ENCODE results near the gene ADRM1. TPM values are rescaled to one million over a fixed set of nuclear protein-coding genes. Genes with fewer than 3 reads are reported as not detected.
A peak's percentile ranks its signal among the peaks of the same experiment; 100 is the strongest.

The ADRM1 gene
- total RNA-seq, 2 experiments from 2014 or later: 92.8 to 103 TPM

DNA sequence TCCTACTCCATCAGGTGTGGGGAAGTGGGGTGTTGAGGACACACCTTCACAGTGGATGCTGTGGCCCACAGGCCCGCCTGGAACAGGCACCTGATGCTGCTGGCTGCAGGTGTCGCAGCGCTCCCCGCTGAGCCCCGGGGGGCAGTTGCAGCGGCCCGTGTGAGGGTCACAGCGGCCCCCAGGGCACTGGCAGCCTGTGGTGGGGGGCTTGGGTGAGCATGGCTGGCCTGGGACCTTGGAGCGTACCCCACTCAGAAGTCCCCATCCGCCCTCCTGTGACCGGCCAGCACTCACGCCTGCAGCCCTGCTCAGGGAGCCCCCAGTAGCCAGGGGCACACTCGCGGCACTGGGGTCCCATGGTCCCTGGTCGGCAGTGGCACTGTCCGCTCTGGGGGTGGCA, 19.2 kb downstream of the ADRM1 start:
- DNase-seq (no peak), ATAC-seq (peak; percentile 6)
- intact Hi-C loops (cut with DNase I, micrococcal nuclease): no loop called here
- no peaks in the 10 kb centered on the region for H3K9me3 Mint-ChIP-seq (ENCODE audit: low read depth)
- no peaks in the 10 kb centered on the region for H3K27me3 Mint-ChIP-seq
- no peaks in the 10 kb centered on the region for H3K36me3 Mint-ChIP-seq (ENCODE audit: low read depth)
- ChIA-PET POLR2A (no interaction called here), CTCF (no interaction called here)
- no peak overlapping the region for H3K4me3 Mint-ChIP-seq
- H3K27ac Mint-ChIP-seq: no peak overlapping the region
- no peaks in the 10 kb centered on the region for H3K4me1 Mint-ChIP-seq

- Mint-ChIP-seq H3K9me3 (ENCODE audit: low read depth) (no peaks in the 10 kb centered on the region), H3K4me1 (no peaks in the 10 kb centered on the region), H3K27me3 (no peaks in the 10 kb centered on the region), H3K27ac (no peak overlapping the region), H3K4me3 (no peak overlapping the region), H3K36me3 (ENCODE audit: low read depth) (no peaks in the 10 kb centered on the region)
- ATAC-seq (no peak), DNase-seq (no peak)
- POLR2A ChIA-PET: no interaction called here
- intact Hi-C loops (cut with DNase I, micrococcal nuclease): no loop called here
- CTCF ChIA-PET: no interaction called here
Observed at GRCh38 chr20:62322492-62323041, 19.8 kb downstream of the ADRM1 start.

DNA sequence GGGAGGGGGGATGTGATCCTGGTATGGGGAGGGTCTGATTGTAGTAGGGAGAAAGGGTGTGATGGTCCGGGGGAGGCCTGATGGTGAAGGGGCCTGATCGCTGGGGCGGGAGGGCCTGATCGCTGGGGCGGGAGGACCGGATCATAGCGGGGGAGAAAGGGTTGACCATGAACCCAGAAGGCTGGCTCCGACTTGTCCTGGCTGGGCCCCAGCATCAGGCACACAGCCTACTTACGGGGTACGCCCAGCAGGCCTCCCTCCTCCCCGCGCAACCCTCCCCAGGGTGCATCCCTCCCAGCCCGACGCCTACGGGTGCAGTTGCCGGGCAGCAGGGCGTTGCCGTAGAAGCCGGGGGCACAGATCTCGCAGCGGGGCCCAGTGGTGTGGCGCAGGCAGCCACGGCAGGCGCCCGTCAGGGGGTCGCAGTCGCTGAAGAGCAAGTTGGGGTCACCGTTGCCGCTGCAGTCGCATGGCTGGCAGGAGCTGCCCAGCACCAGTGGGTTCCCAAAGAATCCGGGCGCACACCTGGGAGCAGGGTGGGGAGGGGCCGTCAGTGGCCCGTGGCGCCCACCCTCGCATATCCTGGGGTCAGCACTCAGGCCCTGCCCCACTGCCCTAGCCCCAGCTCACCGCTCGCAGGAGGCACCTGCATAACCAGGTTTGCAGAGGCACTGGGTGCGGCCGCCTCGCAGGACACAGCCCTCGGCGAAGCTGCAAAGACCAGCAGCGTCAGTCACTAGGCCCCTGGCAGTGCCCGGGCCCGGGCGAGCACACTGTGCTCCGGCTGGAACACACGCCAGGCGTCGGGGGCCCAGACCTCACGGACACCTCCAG, 20.6 kb downstream of the ADRM1 start:
- H3K4me1 Mint-ChIP-seq: no peaks in the 10 kb centered on the region
- DNase-seq (no peak), ATAC-seq (no peak)
- no peaks in the 10 kb centered on the region for H3K9me3 Mint-ChIP-seq (ENCODE audit: low read depth)
- H3K27ac Mint-ChIP-seq: no peak overlapping the region
- intact Hi-C loops (cut with DNase I, micrococcal nuclease): no loop called here
- H3K27me3 Mint-ChIP-seq: no peaks in the 10 kb centered on the region
- no peaks in the 10 kb centered on the region for H3K36me3 Mint-ChIP-seq (ENCODE audit: low read depth)
- no peak overlapping the region for H3K4me3 Mint-ChIP-seq
- CTCF ChIA-PET: no interaction called here
- POLR2A ChIA-PET: no interaction called here

- intact Hi-C loops (cut with DNase I, micrococcal nuclease): no loop called here
- ATAC-seq: no peak
- no peak for DNase-seq
- no peaks in the 10 kb centered on the region for H3K36me3 Mint-ChIP-seq (ENCODE audit: low read depth)
- no peak overlapping the region for H3K27ac Mint-ChIP-seq
- ChIA-PET POLR2A (no interaction called here), CTCF (no interaction called here)
- no peaks in the 10 kb centered on the region for H3K27me3 Mint-ChIP-seq
- H3K4me1 Mint-ChIP-seq: no peaks in the 10 kb centered on the region
- H3K9me3 Mint-ChIP-seq (ENCODE audit: low read depth): no peaks in the 10 kb centered on the region
- no peak overlapping the region for H3K4me3 Mint-ChIP-seq
Observed at GRCh38 chr20:62323980-62324906, 21.4 kb downstream of the ADRM1 start.

- no peaks in the 10 kb centered on the region for H3K36me3 Mint-ChIP-seq (ENCODE audit: low read depth)
- intact Hi-C loops (cut with DNase I, micrococcal nuclease): no loop called here
- H3K4me1 Mint-ChIP-seq: no peaks in the 10 kb centered on the region
- POLR2A ChIA-PET: no interaction called here
- no peaks in the 10 kb centered on the region for H3K9me3 Mint-ChIP-seq (ENCODE audit: low read depth)
- no peak for ATAC-seq
- no peak overlapping the region for H3K27ac Mint-ChIP-seq
- H3K4me3 Mint-ChIP-seq: no peak overlapping the region
- CTCF ChIA-PET: interaction anchor here (0.6 to 0.9 kb wide), 2 partner anchors 9 to 57 kb away, joined by 3 read pairs; no protein-coding TSS in a partner anchor
- no peak for DNase-seq
- no peaks in the 10 kb centered on the region for H3K27me3 Mint-ChIP-seq
Observed at GRCh38 chr20:62325172-62325905, 22.5 kb downstream of the ADRM1 start.

DNA sequence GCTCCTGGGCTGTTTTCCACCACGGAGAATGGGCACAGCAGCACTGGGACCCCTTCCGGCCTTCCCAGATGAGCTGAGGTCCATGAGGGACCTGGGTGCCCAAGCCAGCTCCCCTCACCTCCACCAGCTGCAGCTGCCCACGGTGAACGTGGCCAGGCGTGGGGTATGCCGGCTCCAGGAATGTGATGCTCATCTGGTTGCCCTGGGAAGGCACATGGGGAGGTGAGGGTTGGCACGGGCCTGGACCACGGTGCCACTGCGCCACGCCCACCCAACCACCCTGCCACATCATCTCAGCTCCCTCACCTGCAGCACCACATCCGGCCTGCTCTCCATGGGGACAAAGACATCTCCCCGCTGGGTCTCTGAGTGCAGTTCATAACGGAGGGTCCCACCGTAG, 23.8 kb downstream of the ADRM1 start:
- Mint-ChIP-seq H3K27me3 (no peaks in the 10 kb centered on the region), H3K4me1 (no peaks in the 10 kb centered on the region), H3K9me3 (ENCODE audit: low read depth) (no peaks in the 10 kb centered on the region), H3K27ac (no peak overlapping the region), H3K36me3 (ENCODE audit: low read depth) (no peaks in the 10 kb centered on the region), H3K4me3 (no peak overlapping the region)
- ATAC-seq (no peak), DNase-seq (no peak)
- ChIA-PET POLR2A (no interaction called here), CTCF (interaction anchor here (0.6 kb wide), 1 partner anchor 542 kb away, joined by 3 read pairs; no protein-coding TSS in a partner anchor)
- intact Hi-C loops (cut with DNase I, micrococcal nuclease): no loop called here

GRCh38 chr20:62326959-62327725, 24.3 kb downstream of the ADRM1 start:
- ChIA-PET CTCF (interaction anchor here (0.6 kb wide), 1 partner anchor 541 kb away, joined by 3 read pairs; no protein-coding TSS in a partner anchor), POLR2A (no interaction called here)
- ATAC-seq (no peak), DNase-seq (no peak)
- Mint-ChIP-seq H3K27me3 (no peaks in the 10 kb centered on the region), H3K4me3 (no peak overlapping the region), H3K9me3 (ENCODE audit: low read depth) (no peaks in the 10 kb centered on the region), H3K4me1 (no peaks in the 10 kb centered on the region), H3K36me3 (ENCODE audit: low read depth) (no peaks in the 10 kb centered on the region), H3K27ac (no peak overlapping the region)
- intact Hi-C loops (cut with DNase I, micrococcal nuclease): no loop called here

DNA sequence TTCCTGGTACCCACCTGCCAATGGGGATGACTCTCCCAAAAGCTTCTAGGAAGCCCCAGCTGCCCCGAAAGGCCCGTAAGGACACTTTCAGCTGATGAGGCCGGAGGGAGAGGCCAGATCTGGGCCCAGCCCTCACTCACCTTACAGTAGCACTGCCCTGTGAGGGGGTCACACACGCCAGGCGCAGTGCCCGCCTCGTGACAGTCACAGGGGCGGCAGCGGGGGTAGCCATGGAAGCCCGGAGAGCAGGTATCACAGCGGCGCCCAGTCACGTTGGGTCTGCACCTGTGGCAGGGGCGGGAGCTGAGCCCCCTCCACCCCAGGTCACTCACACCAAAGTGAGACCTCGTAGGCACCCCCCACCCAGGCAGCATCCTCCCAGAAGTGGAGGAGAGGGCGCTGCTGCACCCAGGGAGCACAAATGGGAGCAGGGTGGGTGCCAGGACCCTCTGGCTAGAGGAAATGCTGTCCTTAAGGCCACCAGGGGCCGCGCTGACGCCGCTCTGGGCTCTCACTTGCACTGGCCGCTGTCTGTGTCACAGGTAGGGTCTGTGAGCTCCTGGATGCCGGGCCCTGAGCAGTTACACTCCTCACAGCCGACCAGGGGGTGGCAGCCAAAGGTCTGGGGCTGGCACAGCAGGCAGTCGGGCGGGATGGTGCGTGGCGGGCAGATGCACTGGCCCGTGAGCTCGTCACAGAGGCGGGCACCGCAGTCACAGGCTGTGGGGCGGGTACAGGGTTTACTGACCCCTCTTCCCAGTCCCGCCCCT, 25.1 kb downstream of the ADRM1 start:
- H3K4me3 Mint-ChIP-seq: no peak overlapping the region
- no peaks in the 10 kb centered on the region for H3K9me3 Mint-ChIP-seq (ENCODE audit: low read depth)
- no peak overlapping the region for H3K27ac Mint-ChIP-seq
- intact Hi-C loops (cut with DNase I, micrococcal nuclease): no loop called here
- no peaks in the 10 kb centered on the region for H3K27me3 Mint-ChIP-seq
- H3K36me3 Mint-ChIP-seq (ENCODE audit: low read depth): no peaks in the 10 kb centered on the region
- ATAC-seq: no peak
- POLR2A ChIA-PET: no interaction called here
- DNase-seq: no peak
- no peaks in the 10 kb centered on the region for H3K4me1 Mint-ChIP-seq
- CTCF ChIA-PET: no interaction called here

DNA sequence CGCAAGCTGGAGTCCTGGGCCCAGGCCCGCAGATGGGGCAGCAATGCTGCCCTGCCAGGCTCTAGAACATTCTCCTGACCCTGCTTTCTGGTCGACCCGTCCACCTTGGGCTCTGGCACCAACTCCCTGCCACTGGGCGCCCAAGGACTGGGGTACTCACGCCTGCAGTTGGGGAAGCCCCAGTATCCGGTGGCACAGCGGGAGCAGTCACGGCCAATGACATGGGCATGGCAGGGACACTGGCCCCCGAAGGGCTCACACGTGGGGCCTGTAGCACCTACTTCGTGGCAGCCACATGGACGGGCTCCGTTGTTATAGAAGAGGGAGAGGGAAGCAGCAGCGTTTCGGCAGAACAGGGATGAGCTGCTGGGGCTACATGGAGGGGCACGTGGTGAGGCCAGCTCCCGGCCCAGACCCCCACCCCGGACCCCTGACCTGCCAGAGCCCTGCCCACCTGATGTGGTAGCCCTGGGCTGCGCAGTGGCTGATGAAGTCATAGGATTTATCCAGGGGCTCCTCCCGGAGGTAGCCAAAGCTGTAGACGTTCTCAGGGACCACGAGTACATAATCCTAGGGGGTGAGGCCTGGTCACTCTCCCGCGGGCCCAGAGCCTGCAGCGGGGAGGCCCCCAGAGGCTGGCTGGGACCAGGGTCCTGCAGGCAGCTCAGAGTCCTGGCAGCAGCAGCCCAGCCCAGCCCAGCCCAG, 26.0 kb downstream of the ADRM1 start:
- Mint-ChIP-seq H3K36me3 (ENCODE audit: low read depth) (no peaks in the 10 kb centered on the region), H3K27ac (no peak overlapping the region), H3K4me3 (no peak overlapping the region), H3K9me3 (ENCODE audit: low read depth) (no peaks in the 10 kb centered on the region), H3K4me1 (no peaks in the 10 kb centered on the region), H3K27me3 (no peaks in the 10 kb centered on the region)
- DNase-seq (no peak), ATAC-seq (no peak)
- intact Hi-C loops (cut with DNase I, micrococcal nuclease): no loop called here
- CTCF ChIA-PET: interaction anchor here (0.5 kb wide), 1 partner anchor 579 kb away, joined by 4 read pairs; no protein-coding TSS in a partner anchor
- POLR2A ChIA-PET: no interaction called here
